Sigmoid colon (tissue), 4 donors: ENCODE data around the gene ATP5ME.

Experiments
- POLR2A ChIP-seq, 2 donors: fragments of 450-650 bp; IDR thresholded peaks; one replicate each; pipeline ENCODE4 v1.6.1; 2016; ENCODE audit warnings: antibody characterized with exemption in 2 of 2, mild to moderate bottlenecking in 2 of 2, moderate library complexity in 2 of 2
- POLR2AphosphoS5 ChIP-seq, 4 donors: sonication (generic); formaldehyde crosslinking; IDR thresholded peaks; one replicate each; pipeline ENCODE4 v1.6.1; 2017; ENCODE audit warnings: antibody characterized with exemption in 4 of 4
- TF ChIP-seq, protein P1 (sequence below), 4 experiments: fragments of 450-650 bp in 3 of 4; fragments of 200-600 bp in 1 of 4; IDR thresholded peaks; one replicate each; pipeline ENCODE4 v1.5.1; 2016 to 2019; ENCODE audit warnings: antibody characterized with exemption in 4 of 4, mild to moderate bottlenecking in 3 of 4, moderate library complexity in 2 of 4

DNA sequence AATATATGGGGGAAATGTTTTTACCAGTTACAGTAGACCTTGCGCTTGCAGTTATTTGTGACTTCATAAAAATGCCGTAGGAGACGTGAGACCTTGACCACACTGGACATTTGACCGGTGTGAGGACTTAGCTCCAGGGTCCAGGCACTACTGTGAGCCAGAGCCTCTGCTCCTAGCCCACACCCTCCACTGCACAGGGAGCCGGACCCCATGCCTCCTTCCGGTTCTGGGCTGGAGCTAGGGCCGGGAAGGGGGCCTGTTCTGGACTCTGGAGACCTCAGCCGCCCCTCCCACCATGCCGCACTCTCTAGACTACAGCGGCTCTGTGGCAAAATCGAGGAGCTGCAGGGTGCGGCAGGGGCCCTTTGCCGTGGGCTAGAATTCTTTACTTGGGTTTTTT is 36.8 kb upstream of the ATP5ME start:
- TF ChIP-seq, protein P1, sequence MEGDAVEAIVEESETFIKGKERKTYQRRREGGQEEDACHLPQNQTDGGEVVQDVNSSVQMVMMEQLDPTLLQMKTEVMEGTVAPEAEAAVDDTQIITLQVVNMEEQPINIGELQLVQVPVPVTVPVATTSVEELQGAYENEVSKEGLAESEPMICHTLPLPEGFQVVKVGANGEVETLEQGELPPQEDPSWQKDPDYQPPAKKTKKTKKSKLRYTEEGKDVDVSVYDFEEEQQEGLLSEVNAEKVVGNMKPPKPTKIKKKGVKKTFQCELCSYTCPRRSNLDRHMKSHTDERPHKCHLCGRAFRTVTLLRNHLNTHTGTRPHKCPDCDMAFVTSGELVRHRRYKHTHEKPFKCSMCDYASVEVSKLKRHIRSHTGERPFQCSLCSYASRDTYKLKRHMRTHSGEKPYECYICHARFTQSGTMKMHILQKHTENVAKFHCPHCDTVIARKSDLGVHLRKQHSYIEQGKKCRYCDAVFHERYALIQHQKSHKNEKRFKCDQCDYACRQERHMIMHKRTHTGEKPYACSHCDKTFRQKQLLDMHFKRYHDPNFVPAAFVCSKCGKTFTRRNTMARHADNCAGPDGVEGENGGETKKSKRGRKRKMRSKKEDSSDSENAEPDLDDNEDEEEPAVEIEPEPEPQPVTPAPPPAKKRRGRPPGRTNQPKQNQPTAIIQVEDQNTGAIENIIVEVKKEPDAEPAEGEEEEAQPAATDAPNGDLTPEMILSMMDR (IDR thresholded peaks at IDR 0.05) = no peak
- TF ChIP-seq POLR2A (IDR thresholded peaks at IDR 0.05) (no peak), POLR2AphosphoS5 (IDR thresholded peaks at IDR 0.05) (no peak)
